Skeletal muscle tissue (tissue), 4 donors: ENCODE measurements around the gene C8A. TPM values are rescaled to one million over a fixed set of nuclear protein-coding genes. Genes with fewer than 3 reads are reported as not detected.

ENCODE experiments used
- H3K27ac ChIP-seq: one replicate; pipeline ENCODE4 v1.7.0; 2013; ENCODE audit warnings: mild to moderate bottlenecking, low read depth, low read length, inconsistent platforms
- H3K27me3 ChIP-seq, 3 donors: one replicate each; pipeline ENCODE4 v1.7.0; 2013; ENCODE audit warnings: low read length in 3 of 3; ENCODE audit not compliant: control insufficient read depth in 3 of 3, insufficient read depth in 3 of 3
- H3K36me3 ChIP-seq, 3 donors: one replicate each; pipeline ENCODE4 v1.7.0; 2013; ENCODE audit warnings: low read length in 3 of 3; ENCODE audit not compliant: control insufficient read depth in 3 of 3, insufficient read depth in 3 of 3
- H3K4me1 ChIP-seq, 3 donors: one replicate each; pipeline ENCODE4 v1.7.0; 2013; ENCODE audit warnings: low read length in 3 of 3, mild to moderate bottlenecking in 3 of 3; ENCODE audit not compliant: control insufficient read depth in 3 of 3, insufficient read depth in 3 of 3
- H3K4me3 ChIP-seq, 3 donors: one replicate each; pipeline ENCODE4 v1.7.0; 2013; ENCODE audit warnings: low read length in 3 of 3
- H3K9ac ChIP-seq, 3 donors: one replicate each; pipeline ENCODE4 v1.7.0; 2013; ENCODE audit warnings: low read length in 3 of 3, mild to moderate bottlenecking in 3 of 3, moderate library complexity in 2 of 3, low read depth in 1 of 3
- H3K9me3 ChIP-seq, 3 donors: one replicate each; pipeline ENCODE4 v1.7.0; 2013; ENCODE audit warnings: low read length in 3 of 3; ENCODE audit not compliant: control insufficient read depth in 3 of 3
- total RNA-seq: library from RNA; depleted of rRNA; stranded (reverse); fragments of >200 nt; gene quantifications from one replicate; pipeline ENCODE4 v1.2.3, GENCODE V29; 2014
- donor health status: Osteomylitis.

The C8A gene
- total RNA-seq, 1 donor from 2014 or later, result not detected

DNA sequence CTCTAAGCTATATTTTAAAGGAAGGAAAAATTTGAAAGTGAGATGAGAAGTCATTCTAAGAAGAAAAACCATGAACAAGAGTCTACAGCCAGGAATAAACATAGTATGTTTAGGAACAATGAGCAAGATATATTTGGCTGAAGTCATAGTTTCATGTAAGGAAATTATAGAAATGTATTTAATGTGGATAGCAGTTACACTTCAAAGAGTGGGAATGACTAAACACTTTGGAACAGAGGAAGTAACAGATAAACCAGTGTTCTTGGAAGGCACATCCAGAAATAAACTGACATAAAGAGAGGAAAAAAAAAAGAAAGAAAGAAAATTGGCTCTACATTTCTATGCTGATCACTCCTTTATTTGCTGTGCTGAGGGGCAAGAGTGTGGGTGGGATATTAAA is 18.0 kb downstream of the C8A start:
- no peaks in the 10 kb centered on the region for H3K9me3 ChIP-seq
- H3K9ac ChIP-seq, result no peak overlapping the region
- H3K4me3 ChIP-seq, result no peak overlapping the region
- H3K4me1 ChIP-seq, result no peaks in the 10 kb centered on the region
- no peak overlapping the region for H3K27ac ChIP-seq
- peaks cover 0 to 4% (median 3%) of the 10 kb centered on the region in 3 donors for H3K27me3 ChIP-seq
- no peaks in the 10 kb centered on the region for H3K36me3 ChIP-seq

DNA sequence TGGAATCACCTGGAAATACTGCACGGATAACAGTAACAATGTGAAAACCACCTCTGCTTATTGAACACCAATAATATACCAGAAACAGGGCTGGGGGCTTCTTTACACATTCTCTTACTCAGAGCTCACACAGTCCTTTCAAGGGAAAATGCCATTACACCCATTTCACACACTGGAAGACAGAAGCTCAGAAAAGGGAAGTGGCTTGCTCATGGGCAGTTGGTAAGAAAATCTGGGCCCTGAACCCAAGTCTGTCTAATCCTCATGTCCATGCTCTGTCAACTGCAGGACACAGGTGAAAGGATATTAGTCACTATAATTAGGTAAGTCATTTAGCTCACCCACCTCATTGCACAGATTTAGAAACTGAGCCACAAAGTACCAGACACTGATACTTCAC is 18.6 kb downstream of the C8A start:
- Histone ChIP-seq H3K9me3 (no peaks in the 10 kb centered on the region), H3K27ac (no peak overlapping the region), H3K36me3 (no peaks in the 10 kb centered on the region), H3K4me3 (no peak overlapping the region), H3K4me1 (no peaks in the 10 kb centered on the region), H3K9ac (no peak overlapping the region), H3K27me3 (peaks cover 0 to 4% (median 3%) of the 10 kb centered on the region in 3 donors)

GRCh38 chr1:56874689-56875088 is 20.1 kb downstream of the C8A start:
- Histone ChIP-seq H3K9ac (no peak overlapping the region), H3K4me1 (no peaks in the 10 kb centered on the region), H3K9me3 (no peaks in the 10 kb centered on the region), H3K36me3 (no peaks in the 10 kb centered on the region), H3K27me3 (no peaks in the 10 kb centered on the region), H3K4me3 (no peak overlapping the region), H3K27ac (no peak overlapping the region)

DNA sequence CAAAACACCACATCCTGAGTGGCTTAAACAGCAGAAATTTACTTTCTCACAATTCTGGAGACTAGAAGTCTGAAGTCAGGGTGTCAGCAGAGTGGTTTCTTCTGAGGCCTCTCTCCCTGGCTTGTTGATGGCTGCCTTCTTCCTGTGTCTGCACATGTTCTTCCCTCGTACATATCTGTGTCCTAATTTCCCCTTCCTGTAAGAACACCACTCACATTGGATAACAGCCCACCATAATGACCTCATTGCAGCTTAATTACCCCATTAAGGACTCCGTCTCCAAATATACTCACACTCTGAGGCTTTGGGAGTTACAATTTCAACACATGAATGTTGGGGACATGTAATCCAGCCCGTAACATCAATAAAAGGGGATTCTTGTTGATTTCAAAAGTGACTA is 23.4 kb downstream of the C8A start:
- Histone ChIP-seq H3K9me3 (no peaks in the 10 kb centered on the region), H3K9ac (no peak overlapping the region), H3K36me3 (no peaks in the 10 kb centered on the region), H3K4me3 (no peak overlapping the region), H3K4me1 (no peaks in the 10 kb centered on the region), H3K27me3 (no peaks in the 10 kb centered on the region), H3K27ac (no peak overlapping the region)

- Histone ChIP-seq H3K4me1 (no peaks in the 10 kb centered on the region), H3K4me3 (no peak overlapping the region), H3K9ac (no peak overlapping the region), H3K27me3 (no peaks in the 10 kb centered on the region), H3K36me3 (no peaks in the 10 kb centered on the region), H3K27ac (no peak overlapping the region), H3K9me3 (no peaks in the 10 kb centered on the region)
Observed at GRCh38 chr1:56880774-56881173, 26.2 kb downstream of the C8A start.

- Histone ChIP-seq H3K4me1 (no peaks in the 10 kb centered on the region), H3K9me3 (no peaks in the 10 kb centered on the region), H3K9ac (no peak overlapping the region)
Observed at GRCh38 chr1:56881417-56881816, 26.8 kb downstream of the C8A start.

DNA sequence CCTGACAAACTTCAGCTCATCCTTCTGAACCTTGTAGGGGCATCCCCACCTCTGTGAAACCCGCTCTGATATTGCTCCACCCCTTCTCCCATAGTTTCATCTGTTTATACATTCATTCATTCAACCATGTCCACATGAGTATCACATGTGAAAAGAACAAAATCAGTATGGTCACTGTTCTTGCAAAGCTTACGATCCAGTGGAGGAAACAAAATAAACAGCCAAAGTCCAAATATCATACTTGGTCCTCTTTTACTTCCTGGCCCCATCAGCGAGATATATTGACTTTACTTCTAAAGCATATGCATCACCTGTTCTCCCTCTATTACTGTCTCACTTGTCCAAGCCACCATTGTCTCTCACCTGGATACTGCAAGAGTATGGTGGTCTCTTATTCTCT is 35.6 kb downstream of the C8A start:
- no peaks in the 10 kb centered on the region for H3K4me1 ChIP-seq

More at GRCh38 chr1:56881417-56881816, 26.8 kb downstream of the C8A start:
- Histone ChIP-seq H3K27me3 (no peaks in the 10 kb centered on the region), H3K27ac (no peak overlapping the region), H3K4me3 (no peak overlapping the region), H3K36me3 (no peaks in the 10 kb centered on the region)

DNA sequence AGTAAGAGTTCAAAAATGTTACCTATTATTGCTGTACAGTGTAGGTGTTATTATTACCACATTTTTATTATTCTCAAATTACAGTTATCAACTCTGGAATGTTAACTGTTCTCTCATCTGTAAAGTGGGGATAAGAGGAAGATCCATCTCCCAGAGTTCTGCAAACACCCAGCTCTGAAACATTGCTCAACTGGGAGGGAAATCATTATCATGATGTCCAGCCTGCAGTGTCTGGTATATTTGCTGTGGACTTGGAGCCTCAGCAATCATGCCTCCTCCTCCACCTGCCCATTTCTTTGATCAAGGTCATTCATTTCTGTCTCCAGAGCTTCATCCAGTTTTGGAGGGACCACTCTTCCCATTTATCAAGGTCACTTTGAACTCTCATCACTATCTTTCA is 39.4 kb downstream of the C8A start:
- H3K27me3 ChIP-seq, result no peaks in the 10 kb centered on the region
- no peak overlapping the region for H3K4me3 ChIP-seq
- H3K9ac ChIP-seq, result no peak overlapping the region
- H3K4me1 ChIP-seq, result no peaks in the 10 kb centered on the region
- no peak overlapping the region for H3K27ac ChIP-seq
- no peaks in the 10 kb centered on the region for H3K36me3 ChIP-seq
- no peaks in the 10 kb centered on the region for H3K9me3 ChIP-seq

More for the DNA sequence above, 35.6 kb downstream of the C8A start:
- H3K4me3 ChIP-seq, result no peak overlapping the region
- H3K27me3 ChIP-seq, result no peaks in the 10 kb centered on the region
- no peak overlapping the region for H3K27ac ChIP-seq
- no peaks in the 10 kb centered on the region for H3K36me3 ChIP-seq
- no peaks in the 10 kb centered on the region for H3K9me3 ChIP-seq
- no peak overlapping the region for H3K9ac ChIP-seq

GRCh38 chr1:56897150-56898004 is 42.8 kb downstream of the C8A start:
- Histone ChIP-seq H3K9me3 (no peaks in the 10 kb centered on the region), H3K27ac (no peak overlapping the region), H3K4me1 (no peaks in the 10 kb centered on the region), H3K36me3 (no peaks in the 10 kb centered on the region), H3K4me3 (no peak overlapping the region), H3K9ac (no peak overlapping the region), H3K27me3 (no peaks in the 10 kb centered on the region)

DNA sequence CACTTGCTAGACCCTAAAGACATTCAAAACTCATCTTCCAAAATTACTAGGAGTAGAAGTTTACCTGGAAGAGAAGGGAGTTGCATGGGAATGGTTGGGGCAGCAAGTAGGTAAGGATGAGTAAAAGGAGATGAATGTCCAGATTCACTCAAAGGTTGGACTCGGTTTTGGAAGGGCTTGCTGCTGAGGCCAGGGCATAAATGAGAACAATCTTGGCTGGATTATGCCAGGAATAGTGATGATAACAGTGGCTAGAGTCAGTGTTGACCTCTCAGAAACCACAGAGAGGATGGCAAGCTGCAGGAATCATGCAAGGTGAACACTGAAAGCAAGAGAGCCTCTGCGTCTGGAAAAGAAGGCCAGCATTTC is 43.4 kb downstream of the C8A start:
- no peaks in the 10 kb centered on the region for H3K9me3 ChIP-seq
- no peak overlapping the region for H3K9ac ChIP-seq
- H3K36me3 ChIP-seq, result no peaks in the 10 kb centered on the region
- no peak overlapping the region for H3K27ac ChIP-seq
- H3K4me1 ChIP-seq, result no peaks in the 10 kb centered on the region
- no peak overlapping the region for H3K4me3 ChIP-seq
- H3K27me3 ChIP-seq, result no peaks in the 10 kb centered on the region
